HS-5 (cell line): ENCODE data around the gene NAA16.
"Not testable (repeated sequence)": the region's sequence is repeated elsewhere in the genome, so short reads cannot be mapped to it uniquely, and the experiment has no call there.

Source experiments
- DNase-seq: peaks from one replicate; pipeline ENCODE4 v3.0.0-alpha.2; 2012; ENCODE audit warnings: low read depth

NAA16 gene

GRCh38 chr13:41356385-41356648, 45.2 kb downstream of the NAA16 start:
- DNase-seq, result not testable (repeated sequence)

- DNase-seq, result no peak
Measured at GRCh38 chr13:41356786-41357185, 45.7 kb downstream of the NAA16 start.

DNA sequence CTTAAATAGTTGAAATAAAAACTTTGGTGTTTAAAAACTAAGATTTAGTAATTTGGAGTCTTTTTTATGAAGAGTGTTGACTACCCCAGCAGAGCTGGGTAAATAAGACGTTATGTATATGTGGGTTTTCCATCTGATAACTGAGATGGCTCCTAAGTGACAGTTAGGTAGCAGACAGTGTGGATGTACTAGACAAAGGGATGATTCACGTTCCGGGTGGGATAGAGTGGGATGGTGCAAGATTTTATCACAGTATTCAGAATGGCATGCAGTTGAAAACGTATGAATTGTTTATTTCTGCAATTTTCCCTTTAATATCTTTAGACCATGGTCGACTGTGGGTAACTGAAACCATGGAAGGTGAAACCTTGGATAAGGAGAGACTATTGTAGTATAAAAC, 50.4 kb downstream of the NAA16 start:
- DNase-seq, result no peak

DNA sequence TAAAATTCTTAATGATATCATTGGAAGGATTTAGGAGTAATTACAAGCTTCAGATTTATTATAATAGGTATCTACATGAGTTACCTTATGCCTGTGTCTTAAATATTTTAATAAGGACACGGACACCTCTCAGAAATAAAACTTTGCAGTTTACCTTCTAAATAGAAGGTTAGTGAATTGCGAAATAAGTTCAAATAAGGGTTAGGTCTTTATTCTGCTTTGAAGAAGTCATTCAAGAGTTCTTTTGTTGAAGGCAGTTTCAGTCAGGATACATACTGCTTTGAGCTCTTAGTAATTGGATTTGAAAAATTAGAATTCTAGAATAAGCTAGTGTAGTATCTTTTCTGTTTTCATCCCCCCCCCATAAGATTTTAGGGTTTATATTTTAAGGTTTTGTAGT, 53.0 kb downstream of the NAA16 start:
- DNase-seq, result no peak

DNA sequence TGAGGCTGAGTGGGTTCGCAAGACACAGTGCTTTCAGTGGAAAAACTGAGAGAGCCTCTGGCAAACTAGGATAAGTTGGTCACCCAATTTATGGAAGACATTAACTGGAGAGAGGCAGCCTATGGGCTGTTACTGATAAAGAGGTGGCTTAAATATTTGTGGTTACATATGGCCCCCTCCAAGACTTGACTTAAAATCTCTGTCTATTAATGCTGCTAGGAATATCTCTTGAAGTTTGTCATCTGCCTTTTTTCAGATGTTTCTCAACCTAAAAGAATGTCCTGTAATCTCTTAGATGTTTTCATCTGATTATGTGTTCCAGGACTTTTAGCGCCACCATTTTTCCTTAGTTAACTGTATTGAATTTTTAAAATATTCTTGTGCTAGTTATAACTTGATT, 54.6 kb downstream of the NAA16 start:
- no peak for DNase-seq

- DNase-seq, result no peak
Measured at GRCh38 chr13:41370736-41371135, 59.7 kb downstream of the NAA16 start.

- DNase-seq, result no peak
Measured at GRCh38 chr13:41377446-41377845, 66.4 kb downstream of the NAA16 start.

DNA sequence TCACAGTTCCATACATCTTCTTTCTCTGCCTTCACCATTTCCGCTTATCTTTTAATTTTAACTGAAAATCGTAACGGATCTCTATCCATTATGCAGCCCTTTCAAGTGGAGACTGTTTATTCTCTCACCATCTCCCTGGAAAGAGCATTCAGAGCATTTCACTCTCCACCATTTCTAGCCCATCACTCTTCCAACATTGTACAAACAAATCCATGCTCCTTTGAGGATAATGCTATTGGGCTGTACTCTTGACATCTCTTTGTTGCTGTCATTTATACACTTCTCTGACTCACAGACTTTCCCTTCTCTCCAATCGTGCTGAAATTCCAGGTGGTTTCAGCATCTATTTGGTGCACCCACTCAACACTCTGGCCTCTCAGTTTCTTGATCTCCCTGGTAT, 71.4 kb downstream of the NAA16 start:
- no peak for DNase-seq

DNA sequence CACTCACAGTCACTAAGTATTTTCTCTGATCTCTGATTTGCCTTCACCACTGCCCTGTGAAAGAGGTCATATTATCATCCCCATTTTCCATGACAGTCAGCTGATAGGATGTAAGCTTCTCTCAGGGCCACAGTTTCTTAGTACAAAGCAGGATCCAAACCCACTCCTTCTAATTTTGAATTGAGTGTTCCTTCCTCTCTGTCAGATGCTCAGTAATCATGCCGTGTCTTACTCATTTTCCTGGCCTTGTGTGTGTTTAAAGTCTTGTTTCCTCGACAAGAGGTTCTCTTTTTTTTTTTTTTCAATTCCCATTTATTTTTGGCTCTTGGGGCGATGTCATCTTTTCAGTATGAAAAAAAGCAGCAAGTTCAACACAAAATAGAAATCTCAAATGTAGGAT, 72.3 kb downstream of the NAA16 start:
- no peak for DNase-seq

GRCh38 chr13:41384749-41385503, 73.9 kb downstream of the NAA16 start:
- DNase-seq, result no peak

- no peak for DNase-seq
Measured at GRCh38 chr13:41386211-41386610, 75.1 kb downstream of the NAA16 start.

- DNase-seq, result no peak
Measured at GRCh38 chr13:41387576-41387975, 76.5 kb downstream of the NAA16 start.

DNA sequence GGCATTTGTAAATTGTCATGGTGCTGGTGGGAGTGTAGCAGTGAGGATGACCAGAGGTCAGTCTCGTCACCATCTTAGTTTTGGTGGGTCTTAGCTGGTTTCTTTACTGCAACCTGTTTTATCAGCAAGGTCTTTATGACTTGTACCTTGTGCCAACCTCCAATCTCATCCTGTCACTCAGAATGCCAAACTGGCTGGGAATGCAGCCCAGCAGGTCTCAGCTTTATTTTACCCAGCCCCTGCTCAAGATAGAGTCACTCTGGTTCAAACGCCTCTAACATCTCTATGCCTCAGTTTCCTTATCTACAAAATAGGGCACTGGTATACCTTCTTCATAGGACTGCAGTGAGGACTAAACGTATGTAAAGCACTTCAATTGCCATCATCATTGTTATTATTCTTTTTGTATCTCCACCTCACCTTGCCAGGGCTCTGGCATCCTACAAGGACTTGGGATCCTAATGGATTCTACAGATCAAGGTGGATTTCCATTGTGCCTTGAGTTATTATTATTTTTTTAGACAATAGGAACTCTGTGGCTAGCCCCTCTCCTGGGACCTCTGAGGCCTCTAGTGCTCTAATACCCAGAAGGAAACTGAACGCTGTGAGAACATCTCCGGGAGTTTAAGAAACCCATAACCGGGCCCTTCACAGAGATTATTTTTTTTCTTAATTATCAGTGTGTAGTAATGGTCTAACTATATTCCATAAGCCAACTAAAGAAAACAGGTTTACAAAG, 77.2 kb downstream of the NAA16 start:
- DNase-seq, result no peak

GRCh38 chr13:41389580-41389979, 78.5 kb downstream of the NAA16 start:
- DNase-seq, result no peak

DNA sequence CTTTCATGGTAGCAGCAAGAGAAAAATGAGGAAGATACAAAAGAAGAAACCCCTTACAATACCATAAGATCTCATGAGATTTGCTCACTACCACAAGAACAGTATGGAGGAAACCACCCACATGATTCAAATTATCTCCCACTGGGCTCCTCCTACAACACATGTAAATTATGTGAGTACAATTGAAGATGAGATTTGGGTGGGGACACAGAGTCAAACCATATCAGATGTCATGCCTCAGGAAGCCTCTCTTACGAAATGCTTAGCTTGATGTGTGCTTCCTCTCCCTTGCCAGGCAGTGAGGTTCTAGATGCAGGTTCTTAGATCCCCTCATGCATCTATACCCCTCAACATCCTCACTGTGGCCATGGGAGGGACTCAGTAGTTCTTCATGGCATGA, 83.1 kb downstream of the NAA16 start:
- no peak for DNase-seq

DNA sequence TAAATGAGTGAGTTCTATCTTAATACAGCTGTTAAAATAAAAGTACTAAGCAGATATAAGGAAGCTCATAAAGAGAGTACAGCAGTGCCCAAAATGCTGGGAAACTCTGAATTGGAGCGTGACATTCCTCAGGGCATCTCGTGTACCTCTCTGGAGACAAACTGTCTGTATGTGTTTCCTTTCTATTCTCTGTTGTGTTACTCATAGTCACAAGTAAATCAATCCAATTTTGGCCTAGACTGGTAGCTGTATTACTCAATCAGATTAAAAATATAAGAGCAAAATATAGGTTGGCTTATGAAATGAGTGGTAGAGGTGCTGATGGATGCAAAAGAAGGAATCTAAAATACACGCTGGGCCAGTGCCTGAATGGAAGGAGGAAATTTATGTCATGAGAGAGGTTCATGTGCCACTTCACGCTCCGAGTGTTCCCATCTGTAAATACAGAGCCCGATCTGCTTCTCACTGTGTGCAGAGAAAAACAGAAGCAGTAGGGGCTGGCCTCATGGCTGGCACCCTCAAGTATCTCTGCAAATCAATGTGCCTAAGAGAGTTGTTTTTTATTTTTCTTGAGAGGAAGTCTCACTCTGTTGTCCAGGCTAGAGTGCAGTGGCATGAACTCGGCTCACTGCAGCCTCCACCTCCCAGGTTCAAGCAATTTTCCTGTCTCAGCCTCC, 87.6 kb downstream of the NAA16 start:
- no peak for DNase-seq

DNA sequence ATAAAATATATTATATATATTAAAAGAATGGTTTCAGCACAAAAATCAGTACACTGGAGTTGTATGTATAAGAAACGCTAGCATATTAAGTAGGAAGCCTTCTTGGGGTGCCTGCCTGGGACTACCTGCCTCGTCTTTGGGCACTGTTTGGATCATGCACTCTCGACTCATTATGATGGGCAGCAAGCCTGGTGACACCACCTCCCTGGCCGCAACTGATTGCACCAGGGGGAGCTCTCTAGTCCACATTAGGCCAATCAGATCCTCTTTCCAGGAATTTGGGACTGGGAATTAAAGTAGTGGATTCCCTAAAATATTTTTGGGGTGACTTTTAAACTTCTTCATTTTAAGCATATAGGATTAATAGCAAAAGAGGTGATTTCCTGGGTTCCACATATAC, 90.3 kb downstream of the NAA16 start:
- no peak for DNase-seq

GRCh38 chr13:41402691-41403511, 91.8 kb downstream of the NAA16 start:
- no peak for DNase-seq

DNA sequence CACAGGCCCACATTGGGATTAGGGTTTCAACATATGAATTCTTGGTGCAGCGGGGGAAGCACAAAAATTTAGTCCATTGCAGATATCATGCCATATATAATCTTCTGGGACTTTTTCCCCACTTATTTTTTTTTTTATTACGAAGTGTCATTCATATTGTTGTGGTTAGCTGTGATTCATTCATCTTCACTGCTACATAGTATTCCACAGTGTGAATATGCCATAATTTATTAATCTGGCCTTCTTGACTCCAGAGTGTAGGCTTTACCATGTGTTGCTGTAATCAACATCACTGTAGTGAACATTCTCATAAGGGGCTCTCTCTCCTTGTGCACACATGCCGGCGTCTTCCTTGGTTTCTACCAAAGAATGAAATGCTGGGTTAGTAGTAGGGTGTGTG, 92.9 kb downstream of the NAA16 start:
- no peak for DNase-seq

DNA sequence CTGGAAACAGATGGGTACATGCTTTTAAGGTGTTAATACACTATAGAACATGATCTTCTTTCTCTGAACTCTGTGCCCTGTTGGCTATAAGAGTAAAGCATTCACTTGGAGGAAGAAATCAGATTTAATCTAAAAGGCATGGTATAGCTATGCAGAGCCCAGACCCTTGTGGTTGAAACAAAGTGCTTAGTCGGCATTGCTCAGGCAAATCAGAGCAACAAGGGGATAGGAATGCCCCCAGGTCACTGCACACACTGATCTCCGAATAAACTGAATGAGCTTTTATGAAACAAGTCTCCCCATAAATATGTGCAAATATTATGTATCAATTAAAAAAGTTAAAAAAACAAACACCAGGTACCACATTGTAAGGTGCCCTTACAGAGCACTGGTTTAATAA, 94.3 kb downstream of the NAA16 start:
- DNase-seq, result no peak

GRCh38 chr13:41407380-41407779, 96.3 kb downstream of the NAA16 start:
- DNase-seq, result no peak

DNA sequence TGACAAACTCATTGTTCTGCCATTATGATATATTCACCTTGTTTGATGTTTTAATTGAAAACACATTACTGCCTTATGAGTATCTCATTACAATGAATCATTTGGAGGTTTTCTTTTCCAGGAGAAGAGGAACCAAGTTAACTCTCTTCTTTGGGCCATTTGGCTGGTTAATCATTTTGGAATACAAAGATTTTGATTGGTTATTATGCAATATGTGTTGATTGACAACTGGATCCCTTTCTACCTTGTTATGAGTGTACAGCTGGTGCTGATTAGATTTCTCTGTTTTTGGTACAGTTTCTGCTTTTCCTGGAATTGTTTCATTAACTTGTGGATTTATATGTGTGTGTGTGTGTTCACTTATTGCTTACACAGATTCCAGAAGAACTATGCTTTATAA, 97.1 kb downstream of the NAA16 start:
- DNase-seq, result no peak

DNA sequence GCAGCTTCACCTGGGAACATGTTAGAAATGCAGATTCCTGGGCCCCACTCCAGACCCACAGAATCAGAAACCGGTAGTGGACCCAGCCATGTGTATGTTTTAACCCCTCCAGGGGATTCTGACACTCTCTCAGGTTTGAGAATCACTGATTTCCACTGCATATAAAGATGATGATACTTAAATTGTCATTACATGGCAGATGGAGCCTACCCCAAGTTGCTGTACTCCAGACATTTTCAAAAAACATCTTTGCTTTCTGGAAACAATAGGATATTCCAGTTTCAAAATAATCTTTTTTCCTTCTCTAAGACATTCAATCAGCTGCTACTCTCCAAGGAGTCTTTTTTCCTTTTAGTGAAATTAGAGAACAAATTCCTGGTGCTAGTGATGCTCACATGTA, 97.7 kb downstream of the NAA16 start:
- DNase-seq, result no peak
